KOPT-K1 (cell line): ENCODE results near the gene SUGT1.
"Not testable (repeated sequence)": the region's sequence is repeated elsewhere in the genome, so short reads cannot be mapped to it uniquely, and the experiment has no call there.

ENCODE experiments used
- H3K27ac ChIP-seq: fragments of 200-600 bp; sonication (generic); 2 replicates; pipeline ENCODE4 v1.5.1; 2016; ENCODE audit warnings: antibody characterized with exemption, mild to moderate bottlenecking, low read depth, low read length; ENCODE audit not compliant: poor library complexity, severe bottlenecking
- H3K36me3 ChIP-seq: fragments of 200-600 bp; sonication (generic); 2 replicates; pipeline ENCODE4 v1.5.1; 2017; ENCODE audit warnings: antibody characterized with exemption, mild to moderate bottlenecking, low read length, moderate library complexity; ENCODE audit not compliant: insufficient read depth
- H3K9me3 ChIP-seq: fragments of 200-600 bp; sonication (generic); 2 replicates; pipeline ENCODE4 v1.5.1; 2017; ENCODE audit warnings: antibody characterized with exemption, low read length, mild to moderate bottlenecking; ENCODE audit not compliant: insufficient read depth, poor library complexity, severe bottlenecking

The SUGT1 gene

DNA sequence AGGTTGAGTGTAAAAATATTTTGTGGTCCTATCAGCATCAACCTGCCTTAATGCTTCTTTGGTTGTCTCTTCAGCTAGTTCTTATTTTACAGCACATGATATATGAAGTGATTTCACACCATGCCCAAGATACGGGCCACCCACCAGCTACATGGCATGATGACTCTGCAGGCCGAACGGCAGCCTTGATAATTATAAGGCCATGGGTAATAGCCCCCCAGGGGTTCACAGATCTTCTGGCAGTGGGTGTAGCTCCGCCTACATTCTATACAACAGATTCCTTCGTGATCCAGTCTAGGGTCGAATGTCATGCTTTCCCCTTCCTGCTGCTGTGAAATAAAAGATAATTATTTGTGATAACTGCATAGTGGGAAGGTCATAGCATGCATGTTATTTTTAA is 50.8 kb downstream of the SUGT1 start:
- Histone ChIP-seq H3K9me3 (no peaks in the 10 kb centered on the region), H3K27ac (no peak overlapping the region), H3K36me3 (peaks cover 3% of the 10 kb centered on the region; the same call in 1 of the 2 replicates)

DNA sequence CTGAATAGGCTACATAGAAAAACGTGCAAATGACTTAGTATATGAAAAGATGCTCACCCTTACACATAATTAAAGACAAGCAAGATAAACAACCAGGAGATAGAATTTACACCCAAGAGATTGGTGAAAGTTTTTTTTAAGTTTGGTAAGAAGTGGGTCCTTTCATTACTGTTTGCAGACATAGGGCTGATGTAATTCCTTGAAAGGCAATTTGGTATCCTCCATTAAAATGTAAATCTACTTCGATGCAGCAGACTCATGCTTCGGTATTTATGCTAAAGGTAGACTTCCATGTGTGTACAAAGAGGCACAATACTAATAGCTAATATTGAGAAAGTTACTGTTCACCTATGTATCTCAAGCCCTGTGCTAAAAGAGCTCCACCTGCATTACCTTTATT is 53.4 kb downstream of the SUGT1 start:
- no peak overlapping the region for H3K27ac ChIP-seq

DNA sequence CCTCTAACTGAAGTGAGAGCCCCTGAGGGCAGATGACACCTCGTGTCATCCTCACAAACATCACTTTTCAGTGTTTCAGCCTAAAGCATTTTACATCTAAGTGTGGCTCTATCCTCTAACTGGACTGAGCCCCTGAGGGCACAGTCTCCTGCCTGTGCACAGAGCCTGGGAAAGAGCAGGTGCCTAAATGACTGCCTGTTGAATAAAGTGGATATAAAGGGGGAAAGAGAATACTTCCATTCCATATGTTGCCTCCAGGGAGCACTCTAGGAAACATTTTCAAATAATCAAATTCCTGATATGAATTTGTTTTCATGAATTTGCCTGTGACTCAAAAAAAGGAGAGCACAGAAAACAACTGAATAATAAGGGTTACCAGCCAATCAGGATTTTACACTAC is 54.7 kb downstream of the SUGT1 start:
- H3K36me3 ChIP-seq = no peaks in the 10 kb centered on the region
- H3K27ac ChIP-seq = no peak overlapping the region
- H3K9me3 ChIP-seq = no peaks in the 10 kb centered on the region

More for the DNA sequence above, 53.4 kb downstream of the SUGT1 start:
- H3K36me3 ChIP-seq = no peaks in the 10 kb centered on the region
- H3K9me3 ChIP-seq = no peaks in the 10 kb centered on the region

GRCh38 chr13:52708266-52708665 is 55.6 kb downstream of the SUGT1 start:
- not testable (repeated sequence) for H3K9me3 ChIP-seq, H3K27ac ChIP-seq, H3K36me3 ChIP-seq

DNA sequence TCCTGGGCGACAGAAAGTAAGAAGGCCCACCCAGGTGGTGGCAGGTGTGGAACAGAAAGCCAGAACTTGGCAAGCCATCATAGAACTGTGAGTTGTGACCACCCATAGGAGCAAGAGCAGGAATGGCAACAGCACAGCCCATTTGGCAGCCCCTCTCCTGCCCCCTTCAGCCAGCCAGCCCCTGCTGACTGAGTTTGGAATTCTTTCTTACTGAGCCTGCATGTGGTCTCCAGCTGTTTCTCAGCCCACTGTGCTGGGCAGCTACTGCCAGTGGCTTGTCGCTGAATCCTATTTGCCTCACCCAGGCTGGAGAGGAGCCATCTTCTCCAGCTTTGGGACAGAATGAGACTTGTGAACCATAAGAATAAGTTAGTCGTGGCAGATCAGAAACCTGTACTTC is 58.6 kb downstream of the SUGT1 start:
- Histone ChIP-seq H3K36me3 (no peaks in the 10 kb centered on the region), H3K27ac (no peak overlapping the region), H3K9me3 (no peaks in the 10 kb centered on the region)

DNA sequence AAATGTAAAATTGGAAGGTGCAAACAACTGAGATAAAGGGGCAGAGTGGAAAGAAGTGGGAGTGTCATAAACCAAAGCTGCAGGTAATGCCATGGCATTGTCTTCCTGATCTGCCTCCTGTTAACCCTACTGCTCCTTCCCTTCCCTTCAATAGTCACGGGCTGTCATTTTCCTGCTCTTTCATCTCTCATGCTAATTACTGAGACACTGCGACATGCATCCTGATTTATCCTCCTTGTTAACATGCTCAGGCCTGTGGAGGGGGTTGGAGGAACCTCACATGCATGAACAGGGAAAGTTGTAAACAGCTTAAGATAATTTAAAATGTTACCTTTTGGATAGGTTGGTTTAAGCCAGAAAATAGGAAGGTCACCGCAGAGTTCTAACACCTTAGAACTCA is 59.7 kb downstream of the SUGT1 start:
- no peaks in the 10 kb centered on the region for H3K36me3 ChIP-seq
- no peak overlapping the region for H3K27ac ChIP-seq

GRCh38 chr13:52713894-52714293 is 61.3 kb downstream of the SUGT1 start:
- H3K36me3 ChIP-seq = no peaks in the 10 kb centered on the region
- no peaks in the 10 kb centered on the region for H3K9me3 ChIP-seq
- H3K27ac ChIP-seq = no peak overlapping the region

More for the DNA sequence above, 59.7 kb downstream of the SUGT1 start:
- no peaks in the 10 kb centered on the region for H3K9me3 ChIP-seq

- not testable (repeated sequence) for H3K27ac ChIP-seq, H3K9me3 ChIP-seq, H3K36me3 ChIP-seq
Measured at GRCh38 chr13:52720904-52721303, 68.3 kb downstream of the SUGT1 start.

DNA sequence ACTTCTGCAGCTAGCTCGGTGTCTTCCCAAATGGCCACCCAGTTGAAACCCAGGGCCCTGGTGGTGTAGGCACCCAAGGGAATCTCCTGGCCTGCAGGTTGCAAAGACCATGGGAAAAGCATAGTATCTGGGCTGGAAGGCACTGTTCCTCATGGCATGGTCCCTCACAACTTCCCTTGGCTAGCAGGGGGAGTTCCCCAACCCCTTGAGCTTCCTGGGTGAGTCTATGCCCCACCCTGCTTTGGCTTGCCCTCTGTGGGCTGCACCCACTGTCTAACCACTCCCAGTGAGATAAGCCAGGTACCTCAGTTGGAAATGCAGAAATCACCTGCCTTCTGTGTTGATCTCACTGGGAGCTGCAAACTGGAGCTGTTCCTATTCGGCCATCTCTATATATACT is 68.7 kb downstream of the SUGT1 start:
- not testable (repeated sequence) for H3K9me3 ChIP-seq, H3K27ac ChIP-seq, H3K36me3 ChIP-seq

- H3K9me3 ChIP-seq = no peaks in the 10 kb centered on the region
- H3K36me3 ChIP-seq = no peaks in the 10 kb centered on the region
- no peak overlapping the region for H3K27ac ChIP-seq
Measured at GRCh38 chr13:52723181-52723580, 70.5 kb downstream of the SUGT1 start.

DNA sequence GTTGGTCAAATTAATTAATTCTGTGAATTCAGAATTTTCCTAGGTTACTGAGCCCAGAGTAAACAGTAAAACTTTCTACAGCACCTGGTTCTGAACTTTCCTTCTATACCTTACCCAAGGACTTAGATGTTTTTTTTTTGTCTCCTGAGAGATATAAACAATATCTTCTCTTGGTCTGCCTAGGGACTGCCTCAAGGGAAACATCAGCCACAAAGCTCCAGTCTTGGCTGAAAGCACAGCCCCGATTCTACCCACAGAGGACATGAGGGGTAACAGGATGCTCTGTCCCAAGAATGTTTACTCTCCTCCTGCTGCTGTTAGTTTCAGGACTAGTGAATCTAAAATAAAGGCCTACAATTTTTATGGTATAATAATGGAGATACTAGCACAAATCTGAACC is 72.7 kb downstream of the SUGT1 start:
- Histone ChIP-seq H3K27ac (no peak overlapping the region), H3K9me3 (no peaks in the 10 kb centered on the region), H3K36me3 (no peaks in the 10 kb centered on the region)

DNA sequence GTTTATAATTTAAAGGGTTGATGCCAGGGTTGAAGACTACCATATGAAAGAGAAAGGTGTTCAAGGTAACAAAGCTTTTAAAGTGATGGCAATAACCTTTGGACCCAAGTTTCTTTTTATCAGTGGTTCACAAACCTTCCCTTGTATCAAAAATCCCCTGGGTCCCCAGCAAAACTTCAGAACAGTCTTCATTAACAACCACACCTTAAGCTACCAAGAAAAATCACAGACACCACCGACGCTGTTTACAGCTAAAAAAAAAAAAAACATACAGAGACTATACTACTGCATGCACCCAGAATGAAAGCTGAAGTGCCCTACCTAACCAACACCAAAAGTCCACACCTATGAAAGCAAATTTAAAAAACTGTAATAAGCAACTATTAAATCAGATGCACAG is 73.6 kb downstream of the SUGT1 start:
- Histone ChIP-seq H3K9me3 (no peaks in the 10 kb centered on the region), H3K27ac (no peak overlapping the region), H3K36me3 (no peaks in the 10 kb centered on the region)

DNA sequence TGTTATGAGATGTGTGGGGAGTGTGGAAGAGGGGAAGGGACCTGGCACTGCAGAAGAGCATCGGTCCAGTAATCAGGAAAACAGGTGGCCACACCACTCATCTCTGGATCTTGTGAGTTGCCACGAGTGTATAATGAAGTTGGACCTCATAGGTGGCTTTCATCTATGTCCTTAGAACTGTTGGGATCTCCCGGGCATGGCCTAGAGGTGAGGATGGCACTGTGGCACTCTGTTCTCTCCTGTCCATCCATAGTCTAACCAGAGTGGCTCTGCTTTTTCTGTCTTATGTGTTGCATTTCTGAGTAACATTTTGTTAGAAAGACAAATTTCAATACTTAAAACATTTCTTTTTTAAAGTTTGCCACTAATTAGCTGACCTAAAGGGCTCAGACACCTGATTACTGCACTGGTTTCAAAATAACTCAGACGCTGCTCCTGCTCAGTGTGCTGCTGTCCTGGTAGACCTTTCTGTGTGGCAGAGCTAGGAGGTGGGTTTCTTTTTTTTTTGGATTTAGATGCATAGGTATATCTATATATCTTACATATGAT is 81.5 kb downstream of the SUGT1 start:
- H3K9me3 ChIP-seq = peaks cover under 1% of the 10 kb centered on the region
- H3K36me3 ChIP-seq = no peaks in the 10 kb centered on the region
- no peak overlapping the region for H3K27ac ChIP-seq

DNA sequence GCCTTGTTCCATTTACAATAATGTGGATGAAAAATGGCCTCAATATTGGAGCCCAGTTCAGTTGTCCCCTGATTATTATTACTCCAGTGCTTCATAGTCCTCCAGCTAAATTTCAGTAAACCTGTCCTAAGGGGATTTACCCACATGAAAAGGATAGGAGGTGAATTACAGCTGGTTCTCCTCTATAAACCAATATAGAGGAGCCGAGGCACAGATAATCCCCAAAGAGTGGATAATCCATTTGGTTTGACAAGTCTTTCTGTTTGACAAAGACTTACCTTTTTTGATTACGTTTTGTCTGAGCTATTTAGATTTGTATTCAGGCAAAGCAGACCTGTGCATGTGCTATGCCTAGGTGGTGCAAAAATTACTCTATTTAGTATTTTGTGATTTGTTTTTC is 84.3 kb downstream of the SUGT1 start:
- Histone ChIP-seq H3K36me3 (no peaks in the 10 kb centered on the region), H3K9me3 (peaks cover 5% of the 10 kb centered on the region), H3K27ac (no peak overlapping the region)

DNA sequence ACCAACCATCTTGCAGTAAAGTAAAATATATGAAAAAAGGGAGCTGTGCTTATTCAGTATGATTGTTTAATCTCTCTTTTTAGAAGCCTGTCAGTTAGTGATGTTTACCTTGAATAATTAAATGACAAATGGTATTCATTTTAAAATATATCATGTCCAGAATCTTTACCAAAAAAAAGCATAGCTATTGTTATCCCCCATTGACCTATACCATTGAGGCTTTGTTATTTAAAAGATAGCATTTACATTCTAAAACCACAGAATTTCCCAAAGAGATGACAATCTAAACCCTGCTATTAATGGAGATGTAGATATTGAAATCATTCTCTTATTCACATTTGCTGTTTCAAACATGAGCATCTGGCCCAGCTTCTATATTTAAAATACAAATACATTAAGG is 84.8 kb downstream of the SUGT1 start:
- H3K27ac ChIP-seq = no peak overlapping the region
- no peaks in the 10 kb centered on the region for H3K36me3 ChIP-seq
- peaks cover 5% of the 10 kb centered on the region for H3K9me3 ChIP-seq

DNA sequence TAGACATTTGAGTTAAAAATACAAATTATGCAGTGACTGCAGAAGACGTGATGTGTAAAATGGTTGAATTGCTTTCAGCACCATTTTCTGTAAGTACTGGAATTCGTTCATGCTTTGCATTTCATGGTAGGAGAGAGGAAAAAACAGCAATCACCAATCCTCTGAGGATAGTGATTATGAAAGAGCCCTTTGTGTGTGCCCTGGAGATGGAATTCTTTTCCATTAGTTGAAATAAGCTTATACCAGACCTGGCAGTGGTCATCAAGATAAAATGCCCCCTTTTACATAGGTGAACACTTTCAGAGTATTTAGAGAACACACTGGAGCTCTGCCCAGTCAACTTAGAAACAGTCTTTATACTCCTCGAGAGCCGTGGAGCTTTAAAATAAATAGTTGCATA is 85.3 kb downstream of the SUGT1 start:
- H3K9me3 ChIP-seq = peaks cover 5% of the 10 kb centered on the region
- no peak overlapping the region for H3K27ac ChIP-seq
- H3K36me3 ChIP-seq = no peaks in the 10 kb centered on the region
